Measurements from ENCODE around the gene HEATR5B. TPM values are rescaled to one million over a fixed set of nuclear protein-coding genes. Genes with fewer than 3 reads are reported as not detected.
"Not testable (repeated sequence)": the region's sequence is repeated elsewhere in the genome, so short reads cannot be mapped to it uniquely, and the experiment has no call there.

Gene HEATR5B
- total RNA-seq, 1 donor from 2014 or later = 41.1 TPM

DNA sequence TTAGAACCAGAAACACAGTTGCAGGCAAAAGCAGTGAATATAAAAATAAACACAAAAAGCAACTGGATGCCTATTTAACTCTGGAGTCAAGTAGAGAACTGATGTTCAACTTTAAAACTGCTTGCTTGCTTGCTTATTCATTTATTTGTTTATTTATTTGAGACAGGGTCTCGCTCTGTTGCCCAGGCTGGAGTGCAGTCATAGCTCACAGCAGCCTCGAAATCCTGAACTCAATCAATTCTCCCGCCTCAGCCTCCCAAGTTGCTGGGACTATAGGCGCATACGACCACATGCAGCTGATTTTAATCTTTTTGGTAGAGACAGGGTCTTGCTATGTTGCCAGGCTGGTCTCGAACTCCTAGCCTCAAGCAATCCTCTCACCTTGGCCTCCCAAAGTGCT is 152.5 kb downstream of the HEATR5B start:
- DNase-seq = not testable (repeated sequence)

Other genes with a start within 250 kb of the HEATR5B start
- 27.4 TPM for gene STRN, start 117.8 kb downstream of the HEATR5B start, total RNA-seq
- gene GPATCH11, start 146 bp upstream of the HEATR5B start, total RNA-seq = 8.3 TPM
- gene EIF2AK2, start 72.6 kb upstream of the HEATR5B start, total RNA-seq = 31.6 TPM
- gene SULT6B1, start 104.3 kb upstream of the HEATR5B start, total RNA-seq = not detected
- gene CEBPZOS, start 112.1 kb upstream of the HEATR5B start, total RNA-seq = 18.8 TPM
- 50.3 TPM for gene CEBPZ, start 147.2 kb upstream of the HEATR5B start, total RNA-seq
- 13.0 TPM for gene NDUFAF7, start 147.3 kb upstream of the HEATR5B start, total RNA-seq
- gene PRKD3, start 240.5 kb upstream of the HEATR5B start, total RNA-seq = 68.1 TPM

Measured in skin of body (tissue), 2 donors.